ENCODE measurements around the gene KREMEN1. TPM values are rescaled to one million over a fixed set of nuclear protein-coding genes. Genes with fewer than 3 reads are reported as not detected.

The KREMEN1 gene
- total and polyA plus RNA-seq, 9 of the 15 experiments (the other 6 are each of a cell fraction or from before 2014, with no cell fraction given) = 0.69 to 11.5 (median 4.3) TPM

DNA sequence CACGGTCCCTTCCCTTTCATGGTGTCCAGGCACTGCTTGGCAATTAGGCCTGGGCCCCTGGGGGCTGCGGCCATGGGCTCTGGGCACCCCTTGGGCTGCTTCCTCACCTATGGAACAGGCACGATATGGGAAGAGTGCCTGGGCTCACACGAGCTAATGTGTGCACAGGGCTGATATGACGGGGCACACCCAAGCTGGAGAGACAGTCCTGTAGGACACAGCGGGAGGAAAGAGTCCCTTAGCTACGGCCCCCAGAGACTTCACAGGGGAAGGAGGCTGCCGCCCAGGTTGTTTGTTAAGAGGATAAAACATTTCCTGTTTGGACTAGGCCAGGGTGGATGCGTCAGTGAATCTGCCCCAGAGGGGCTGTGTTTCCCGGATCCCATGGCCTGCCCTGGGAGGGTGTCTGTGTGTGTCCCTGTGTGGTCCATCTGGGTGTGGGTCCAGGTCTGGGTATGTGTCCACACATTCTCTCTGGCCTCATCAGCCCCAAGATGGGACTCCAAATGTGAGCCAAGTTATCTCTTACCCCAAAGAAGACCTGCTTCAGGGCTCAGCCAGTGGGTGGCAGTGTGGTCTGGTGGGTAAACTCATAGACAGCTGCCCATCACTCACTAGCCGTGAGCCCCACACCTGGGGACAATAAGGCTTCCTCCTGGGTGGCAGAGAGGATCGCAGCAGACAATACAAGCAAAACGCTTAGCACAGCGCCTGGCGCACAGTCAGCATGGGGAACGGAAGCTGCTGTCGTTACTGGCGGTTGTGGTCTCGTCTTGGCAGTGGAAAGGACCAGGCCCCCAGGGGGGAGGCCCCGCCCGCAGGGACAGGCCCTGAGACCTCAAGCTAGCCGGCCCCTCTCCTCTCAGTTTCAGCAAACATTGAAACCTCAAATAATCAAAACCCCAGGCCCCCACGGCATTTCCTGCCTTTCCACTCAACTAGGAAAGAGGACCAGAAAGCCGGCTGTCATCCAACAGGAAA lies 129.7 kb downstream of the KREMEN1 start (continued):
- TF ChIP-seq, protein P1, sequence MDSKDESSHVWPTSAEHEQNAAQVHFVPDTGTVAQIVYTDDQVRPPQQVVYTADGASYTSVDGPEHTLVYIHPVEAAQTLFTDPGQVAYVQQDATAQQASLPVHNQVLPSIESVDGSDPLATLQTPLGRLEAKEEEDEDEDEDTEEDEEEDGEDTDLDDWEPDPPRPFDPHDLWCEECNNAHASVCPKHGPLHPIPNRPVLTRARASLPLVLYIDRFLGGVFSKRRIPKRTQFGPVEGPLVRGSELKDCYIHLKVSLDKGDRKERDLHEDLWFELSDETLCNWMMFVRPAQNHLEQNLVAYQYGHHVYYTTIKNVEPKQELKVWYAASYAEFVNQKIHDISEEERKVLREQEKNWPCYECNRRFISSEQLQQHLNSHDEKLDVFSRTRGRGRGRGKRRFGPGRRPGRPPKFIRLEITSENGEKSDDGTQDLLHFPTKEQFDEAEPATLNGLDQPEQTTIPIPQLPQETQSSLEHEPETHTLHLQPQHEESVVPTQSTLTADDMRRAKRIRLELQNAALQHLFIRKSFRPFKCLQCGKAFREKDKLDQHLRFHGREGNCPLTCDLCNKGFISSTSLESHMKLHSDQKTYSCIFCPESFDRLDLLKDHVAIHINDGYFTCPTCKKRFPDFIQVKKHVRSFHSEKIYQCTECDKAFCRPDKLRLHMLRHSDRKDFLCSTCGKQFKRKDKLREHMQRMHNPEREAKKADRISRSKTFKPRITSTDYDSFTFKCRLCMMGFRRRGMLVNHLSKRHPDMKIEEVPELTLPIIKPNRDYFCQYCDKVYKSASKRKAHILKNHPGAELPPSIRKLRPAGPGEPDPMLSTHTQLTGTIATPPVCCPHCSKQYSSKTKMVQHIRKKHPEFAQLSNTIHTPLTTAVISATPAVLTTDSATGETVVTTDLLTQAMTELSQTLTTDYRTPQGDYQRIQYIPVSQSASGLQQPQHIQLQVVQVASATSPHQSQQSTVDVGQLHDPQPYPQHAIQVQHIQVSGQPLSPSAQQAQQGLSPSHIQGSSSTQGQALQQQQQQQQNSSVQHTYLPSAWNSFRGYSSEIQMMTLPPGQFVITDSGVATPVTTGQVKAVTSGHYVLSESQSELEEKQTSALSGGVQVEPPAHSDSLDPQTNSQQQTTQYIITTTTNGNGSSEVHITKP (IDR thresholded peaks at IDR 0.05; ENCODE audit: partially characterized antibody) = no peak
- TF ChIP-seq ILK (tag; IDR thresholded peaks at IDR 0.05; ENCODE audit: borderline replicate concordance, low read depth) (no peak), HDAC2 (IDR thresholded peaks at IDR 0.05) (no peak; the same call in 1 of the 2 replicates), NR2C1 (IDR thresholded peaks at IDR 0.05) (no peak), NR2C1 (tag; IDR thresholded peaks at IDR 0.05) (peak; percentile 12; the same call in 1 of the 2 replicates), SUPT5H (IDR thresholded peaks at IDR 0.05) (no peak), YBX1 (IDR thresholded peaks at IDR 0.05) (no peak), ZNF75A (CRISPR knock-in tag; IDR thresholded peaks at IDR 0.05) (no peak), RBM34 (IDR thresholded peaks at IDR 0.05; ENCODE audit: borderline replicate concordance, insufficient read depth, low read length) (no peak), MYC (IDR thresholded peaks at IDR 0.05; ENCODE audit: low read depth, low read length) (peak; percentile 32; the same call in 1 of the 2 replicates), MYC (CRISPR knock-in tag; IDR thresholded peaks at IDR 0.05; ENCODE audit: borderline replicate concordance, low read depth) (0 out of 2 replicates have a peak, but pooled peaks have one; percentile 23)
- TF ChIP-seq, protein P2, sequence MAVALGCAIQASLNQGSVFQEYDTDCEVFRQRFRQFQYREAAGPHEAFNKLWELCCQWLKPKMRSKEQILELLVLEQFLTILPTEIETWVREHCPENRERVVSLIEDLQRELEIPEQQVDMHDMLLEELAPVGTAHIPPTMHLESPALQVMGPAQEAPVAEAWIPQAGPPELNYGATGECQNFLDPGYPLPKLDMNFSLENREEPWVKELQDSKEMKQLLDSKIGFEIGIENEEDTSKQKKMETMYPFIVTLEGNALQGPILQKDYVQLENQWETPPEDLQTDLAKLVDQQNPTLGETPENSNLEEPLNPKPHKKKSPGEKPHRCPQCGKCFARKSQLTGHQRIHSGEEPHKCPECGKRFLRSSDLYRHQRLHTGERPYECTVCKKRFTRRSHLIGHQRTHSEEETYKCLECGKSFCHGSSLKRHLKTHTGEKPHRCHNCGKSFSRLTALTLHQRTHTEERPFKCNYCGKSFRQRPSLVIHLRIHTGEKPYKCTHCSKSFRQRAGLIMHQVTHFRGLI (CRISPR knock-in tag; IDR thresholded peaks at IDR 0.05) = no peak
- TF ChIP-seq, protein P3, sequence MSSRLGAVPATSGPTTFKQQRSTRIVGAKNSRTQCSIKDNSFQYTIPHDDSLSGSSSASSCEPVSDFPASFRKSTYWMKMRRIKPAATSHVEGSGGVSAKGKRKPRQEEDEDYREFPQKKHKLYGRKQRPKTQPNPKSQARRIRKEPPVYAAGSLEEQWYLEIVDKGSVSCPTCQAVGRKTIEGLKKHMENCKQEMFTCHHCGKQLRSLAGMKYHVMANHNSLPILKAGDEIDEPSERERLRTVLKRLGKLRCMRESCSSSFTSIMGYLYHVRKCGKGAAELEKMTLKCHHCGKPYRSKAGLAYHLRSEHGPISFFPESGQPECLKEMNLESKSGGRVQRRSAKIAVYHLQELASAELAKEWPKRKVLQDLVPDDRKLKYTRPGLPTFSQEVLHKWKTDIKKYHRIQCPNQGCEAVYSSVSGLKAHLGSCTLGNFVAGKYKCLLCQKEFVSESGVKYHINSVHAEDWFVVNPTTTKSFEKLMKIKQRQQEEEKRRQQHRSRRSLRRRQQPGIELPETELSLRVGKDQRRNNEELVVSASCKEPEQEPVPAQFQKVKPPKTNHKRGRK (tag; IDR thresholded peaks at IDR 0.05) = no peak
- TF ChIP-seq, protein P4, sequence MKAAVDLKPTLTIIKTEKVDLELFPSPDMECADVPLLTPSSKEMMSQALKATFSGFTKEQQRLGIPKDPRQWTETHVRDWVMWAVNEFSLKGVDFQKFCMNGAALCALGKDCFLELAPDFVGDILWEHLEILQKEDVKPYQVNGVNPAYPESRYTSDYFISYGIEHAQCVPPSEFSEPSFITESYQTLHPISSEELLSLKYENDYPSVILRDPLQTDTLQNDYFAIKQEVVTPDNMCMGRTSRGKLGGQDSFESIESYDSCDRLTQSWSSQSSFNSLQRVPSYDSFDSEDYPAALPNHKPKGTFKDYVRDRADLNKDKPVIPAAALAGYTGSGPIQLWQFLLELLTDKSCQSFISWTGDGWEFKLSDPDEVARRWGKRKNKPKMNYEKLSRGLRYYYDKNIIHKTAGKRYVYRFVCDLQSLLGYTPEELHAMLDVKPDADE (conservative IDR thresholded peaks at IDR 0.05; ENCODE audit: control insufficient read depth, low read depth, low read length) = no peak
- TF ChIP-seq, protein P5, sequence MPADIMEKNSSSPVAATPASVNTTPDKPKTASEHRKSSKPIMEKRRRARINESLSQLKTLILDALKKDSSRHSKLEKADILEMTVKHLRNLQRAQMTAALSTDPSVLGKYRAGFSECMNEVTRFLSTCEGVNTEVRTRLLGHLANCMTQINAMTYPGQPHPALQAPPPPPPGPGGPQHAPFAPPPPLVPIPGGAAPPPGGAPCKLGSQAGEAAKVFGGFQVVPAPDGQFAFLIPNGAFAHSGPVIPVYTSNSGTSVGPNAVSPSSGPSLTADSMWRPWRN (IDR thresholded peaks at IDR 0.05; ENCODE audit: low read depth) = no peak
